GM10248 (cell line): ENCODE measurements around the gene EIF4B.
"Not testable (repeated sequence)": the region's sequence is repeated elsewhere in the genome, so short reads cannot be mapped to it uniquely, and the experiment has no call there.

ENCODE experiments used
- CTCF ChIA-PET: fragments of 300-600 bp; sonication (Branson Sonifier 250); formaldehyde crosslinking; extraction: SDS; loops from one replicate; lab custom pipeline; 2021; ENCODE audit warnings: antibody characterized with exemption; lab: Yijun Ruan, JAX
- POLR2A ChIA-PET: fragments of 350-650 bp; sonication (Branson Sonifier 250); formaldehyde crosslinking; extraction: SDS; loops from one replicate; lab custom pipeline; 2020; ENCODE audit warnings: antibody characterized with exemption; lab: Yijun Ruan, JAX
- DNase-seq: peaks from one replicate; pipeline ENCODE4 v3.0.0; 2012; ENCODE audit errors: extremely low spot score
- CTCF ChIP-seq: IDR thresholded peaks from 2 replicates; pipeline ENCODE4 v1.5.1; 2012; ENCODE audit warnings: mild to moderate bottlenecking, low read depth; ENCODE audit errors: extremely low read depth, missing control alignments, control extremely low read depth

EIF4B gene

GRCh38 chr12:53007343-53007742 lies 1.1 kb downstream of the EIF4B start:
- no peak for TF ChIP-seq CTCF
- ChIA-PET CTCF (interaction anchor here (1.1 to 1.6 kb wide), 2 partner anchors 17 to 39 kb away, joined by 3 to 4 read pairs; no protein-coding TSS in a partner anchor), POLR2A (no interaction called here)
- no peak for DNase-seq

- POLR2A ChIA-PET, DNase-seq: not testable (repeated sequence)
- CTCF ChIA-PET: interaction anchor here (1.4 kb wide), 1 partner anchor 16 kb away, joined by 5 read pairs; no protein-coding TSS in a partner anchor
These were observed 2.5 kb downstream of the EIF4B start for GRCh38 chr12:53008760-53009159.

- DNase-seq: no peak
- POLR2A ChIA-PET: interaction anchor here (0.5 kb wide), 1 partner anchor 159 kb away, joined by 3 read pairs; no protein-coding TSS in a partner anchor
- no peak for TF ChIP-seq CTCF
- CTCF ChIA-PET: interaction anchor here (1.2 to 1.6 kb wide), 3 partner anchors 15 to 27 kb away, joined by 4 to 6 read pairs (median 4); no protein-coding TSS in a partner anchor
These were observed 4.7 kb downstream of the EIF4B start for GRCh38 chr12:53010955-53011354.

DNA sequence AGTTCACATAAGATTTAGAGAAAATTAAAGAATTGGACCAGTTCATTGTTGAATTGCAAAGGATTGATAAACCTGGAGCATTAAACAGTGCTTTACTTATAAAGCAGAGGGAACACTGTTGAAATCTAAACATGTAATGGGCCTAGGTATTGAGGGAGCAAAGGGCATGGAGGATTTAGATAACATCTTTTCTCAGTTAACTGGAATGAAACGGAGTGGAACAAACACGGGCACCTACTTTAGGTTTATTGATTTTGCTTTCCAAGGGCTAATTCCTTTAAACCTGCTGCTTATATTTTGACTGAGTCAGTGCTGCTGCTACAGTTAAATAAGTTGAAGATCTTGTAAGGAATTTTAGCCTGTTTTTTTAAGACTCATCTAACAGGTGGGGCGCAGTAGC lies 5.6 kb downstream of the EIF4B start:
- DNase-seq: no peak
- TF ChIP-seq CTCF: no peak
- CTCF ChIA-PET: interaction anchor here (0.9 kb wide), 1 partner anchor 9 kb away, joined by 3 read pairs; no protein-coding TSS in a partner anchor
- POLR2A ChIA-PET: interaction anchor here (0.7 kb wide), 1 partner anchor 1977 kb away, joined by 3 read pairs; no protein-coding TSS in a partner anchor

DNA sequence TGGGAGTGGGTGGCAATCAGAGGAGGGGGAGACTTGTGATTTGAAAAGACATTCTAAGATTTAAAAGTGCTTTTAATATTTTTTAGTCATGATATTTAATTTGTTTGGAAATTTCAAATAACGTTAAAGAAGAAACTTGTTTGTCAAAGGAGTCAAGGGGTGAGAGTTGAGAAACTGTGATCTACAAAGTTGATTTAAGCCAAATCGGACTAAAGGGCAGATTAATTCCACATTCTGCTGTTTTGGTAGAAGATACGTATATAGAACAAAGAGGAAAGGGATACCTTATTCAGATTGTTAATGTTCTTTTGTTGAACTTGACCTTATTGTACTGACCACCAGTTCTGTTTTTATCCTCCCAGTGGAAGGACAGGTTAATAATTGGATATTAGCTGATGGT lies 6.7 kb downstream of the EIF4B start:
- no peak for DNase-seq
- ChIA-PET CTCF (no interaction called here), POLR2A (no interaction called here)
- TF ChIP-seq CTCF: no peak

GRCh38 chr12:53014709-53015108 lies 8.5 kb downstream of the EIF4B start:
- ChIA-PET POLR2A (no interaction called here), CTCF (interaction anchor here (1.4 to 2.7 kb wide), 4 partner anchors 10 to 51 kb away, joined by 3 to 7 read pairs (median 4); no protein-coding TSS in a partner anchor)
- DNase-seq: no peak
- TF ChIP-seq CTCF: no peak

DNA sequence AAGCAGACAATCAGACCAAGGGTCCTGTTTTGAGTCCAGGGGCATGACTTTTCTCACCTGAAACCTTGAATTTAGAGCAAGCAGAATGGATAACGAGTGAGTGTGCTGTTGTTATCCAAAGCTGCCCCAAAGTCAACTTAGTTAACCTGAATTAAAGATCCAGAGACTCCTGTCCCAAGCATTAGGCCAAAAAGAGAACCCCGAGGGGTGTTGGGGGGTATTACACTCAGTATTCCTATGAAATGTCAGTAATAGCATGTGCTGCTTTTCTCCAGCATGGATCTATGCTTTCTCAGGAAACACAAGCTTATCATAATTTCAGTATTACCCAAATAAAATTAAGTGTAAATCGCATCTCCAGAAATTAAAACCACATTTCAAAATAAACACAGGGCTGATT lies 19.0 kb downstream of the EIF4B start:
- TF ChIP-seq CTCF: no peak
- POLR2A ChIA-PET: no interaction called here
- no peak for DNase-seq
- CTCF ChIA-PET: interaction anchor here (1.2 to 4.8 kb wide), 6 partner anchors 11 to 45 kb away, joined by 4 to 26 read pairs (median 6); no protein-coding TSS in a partner anchor

GRCh38 chr12:53027014-53027413 lies 20.8 kb downstream of the EIF4B start:
- DNase-seq, POLR2A ChIA-PET: not testable (repeated sequence)
- CTCF ChIA-PET: interaction anchor here (0.9 to 4.8 kb wide), 5 partner anchors 12 to 26 kb away, joined by 3 to 26 read pairs (median 6); no protein-coding TSS in a partner anchor
